Kidney epithelial cell (primary cell): Measurements from ENCODE around the gene CPB2. TPM values are rescaled to one million over a fixed set of nuclear protein-coding genes. Genes with fewer than 3 reads are reported as not detected.

ENCODE experiments used
- DNase-seq: peaks from one replicate; pipeline ENCODE4 v3.0.0-alpha.2; 2010; ENCODE audit warnings: low read depth
- H3K27me3 ChIP-seq: 2 replicates; pipeline ENCODE4 v1.6.0; 2011; ENCODE audit warnings: low read length; ENCODE audit not compliant: control insufficient read depth, insufficient read depth
- H3K36me3 ChIP-seq: 2 replicates; pipeline ENCODE4 v1.5.1; 2011; ENCODE audit warnings: low read length; ENCODE audit not compliant: control insufficient read depth, insufficient read depth
- H3K4me3 ChIP-seq: 2 replicates; pipeline ENCODE4 v1.5.1; 2011; ENCODE audit warnings: low read depth, mild to moderate bottlenecking, control low read depth, low read length
- CTCF ChIP-seq: IDR thresholded peaks from 2 replicates; pipeline ENCODE4 v1.5.1; 2011; ENCODE audit warnings: mild to moderate bottlenecking, moderate library complexity, low read length, control low read depth, inconsistent platforms; ENCODE audit not compliant: insufficient read depth, poor library complexity, severe bottlenecking
- total RNA-seq: library from RNA; depleted of rRNA; stranded (reverse); fragments of >200 nt; gene quantifications from 2 replicates; pipeline ENCODE4 v1.2.3, GENCODE V29; 2015

CPB2 gene
- total RNA-seq, 1 donor from 2014 or later = not detected

DNA sequence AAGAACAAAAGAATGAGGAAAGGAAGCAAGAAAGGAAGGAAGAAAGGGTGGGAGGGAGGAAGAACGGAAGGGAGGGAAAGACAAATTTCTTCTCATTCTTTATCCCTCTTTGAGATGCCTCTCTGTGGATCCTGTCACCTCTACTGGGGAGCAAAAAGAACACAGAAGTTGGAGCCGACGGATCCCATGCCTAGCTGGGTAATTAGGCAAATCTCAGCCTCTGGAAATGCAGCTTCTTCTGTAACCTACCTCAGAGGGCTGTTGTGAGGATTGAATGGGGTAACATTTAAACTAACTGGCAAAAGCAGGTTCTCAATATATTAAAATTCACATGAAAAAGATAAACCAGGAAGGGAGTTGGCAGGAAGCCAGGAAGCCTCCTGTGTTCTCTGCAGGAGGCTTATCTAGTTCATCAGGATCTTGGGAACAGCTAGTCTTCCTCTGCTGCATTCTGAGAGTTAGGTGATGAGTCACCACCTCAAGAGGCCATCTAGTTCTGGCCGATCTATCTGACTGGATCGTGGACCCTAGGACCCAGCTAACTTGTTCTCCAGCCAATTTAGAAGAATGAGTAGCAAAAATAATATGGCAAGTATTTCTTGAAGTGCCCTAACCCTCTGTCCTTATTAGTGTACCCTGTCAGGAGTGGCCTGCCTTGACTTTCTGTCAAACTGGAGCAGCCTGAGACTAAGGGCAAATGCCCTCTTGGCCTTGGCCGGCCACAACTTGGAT lies 15.2 kb upstream of the CPB2 start:
- peak; percentile 49 for DNase-seq
- TF ChIP-seq CTCF = no peak
- H3K4me3 ChIP-seq = no peak overlapping the region
- no peaks in the 10 kb centered on the region for H3K27me3 ChIP-seq
- H3K36me3 ChIP-seq = no peaks in the 10 kb centered on the region

DNA sequence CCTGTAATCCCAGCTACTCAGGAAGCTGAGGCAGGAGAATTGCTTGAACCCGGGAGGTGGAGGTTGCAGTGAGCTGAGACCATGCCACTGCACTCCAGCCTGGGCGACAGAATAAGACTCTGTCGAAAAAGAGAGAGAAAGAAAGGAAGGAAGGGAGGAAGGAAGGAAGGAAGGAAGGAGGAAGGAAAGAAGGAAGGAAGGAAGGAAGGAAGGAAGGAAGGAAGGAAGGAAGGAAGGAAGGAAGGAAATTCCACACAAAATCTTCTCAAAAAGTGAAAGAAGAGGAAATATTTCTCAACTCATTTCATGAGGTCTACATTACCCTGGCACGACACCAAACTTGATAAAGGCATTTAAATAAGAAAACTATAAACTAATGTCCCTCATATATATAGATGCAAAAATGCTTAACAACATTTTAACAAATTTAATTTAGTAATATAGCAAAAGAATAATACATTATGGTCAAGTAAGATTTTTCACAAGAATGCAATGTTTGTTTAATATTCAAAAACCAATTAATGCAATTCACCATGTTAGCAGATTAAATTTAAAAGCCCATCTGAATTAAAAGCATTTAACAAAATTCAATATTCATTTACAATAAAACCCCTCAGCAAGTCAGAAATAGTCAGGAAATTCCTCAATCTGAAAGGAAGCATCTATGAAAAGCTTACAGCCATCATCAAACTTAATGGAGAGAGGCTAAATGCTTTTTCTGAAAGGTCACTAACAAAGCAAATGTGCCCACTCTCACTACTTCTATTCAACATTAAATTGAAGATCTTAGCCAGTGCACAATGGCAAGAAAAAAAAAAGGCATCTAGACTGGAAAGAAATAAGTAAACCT lies 12.0 kb upstream of the CPB2 start:
- no peak for TF ChIP-seq CTCF
- no peaks in the 10 kb centered on the region for H3K27me3 ChIP-seq
- no peak overlapping the region for H3K4me3 ChIP-seq
- DNase-seq = no peak
- H3K36me3 ChIP-seq = no peaks in the 10 kb centered on the region

- no peaks in the 10 kb centered on the region for H3K27me3 ChIP-seq
- H3K4me3 ChIP-seq = no peak overlapping the region
- H3K36me3 ChIP-seq = no peaks in the 10 kb centered on the region
- DNase-seq = no peak
- TF ChIP-seq CTCF = no peak
Observed at GRCh38 chr13:46114613-46115012, 9.8 kb upstream of the CPB2 start.

DNA sequence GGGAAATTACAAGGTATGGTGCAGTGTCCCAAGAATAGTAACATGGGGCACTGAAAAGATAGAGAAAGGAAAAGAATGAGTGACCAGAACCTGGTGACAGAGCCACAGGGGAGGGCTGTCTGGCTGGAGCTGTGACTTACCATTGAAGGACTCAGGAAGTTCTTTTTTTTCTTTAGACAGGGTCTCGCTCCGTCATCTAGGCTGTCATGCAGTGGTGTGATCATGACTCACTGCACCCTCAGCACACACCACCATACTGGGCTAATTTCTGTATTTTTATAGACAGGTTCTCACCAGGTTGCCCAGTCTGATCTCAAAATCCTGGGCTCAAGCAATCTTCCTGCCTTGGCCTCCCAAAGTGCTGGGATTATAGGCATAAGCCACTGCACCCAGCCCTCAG lies 8.8 kb upstream of the CPB2 start:
- no peak for TF ChIP-seq CTCF
- Histone ChIP-seq H3K36me3 (no peaks in the 10 kb centered on the region), H3K4me3 (no peak overlapping the region), H3K27me3 (no peaks in the 10 kb centered on the region)
- peak; percentile 74 for DNase-seq

DNA sequence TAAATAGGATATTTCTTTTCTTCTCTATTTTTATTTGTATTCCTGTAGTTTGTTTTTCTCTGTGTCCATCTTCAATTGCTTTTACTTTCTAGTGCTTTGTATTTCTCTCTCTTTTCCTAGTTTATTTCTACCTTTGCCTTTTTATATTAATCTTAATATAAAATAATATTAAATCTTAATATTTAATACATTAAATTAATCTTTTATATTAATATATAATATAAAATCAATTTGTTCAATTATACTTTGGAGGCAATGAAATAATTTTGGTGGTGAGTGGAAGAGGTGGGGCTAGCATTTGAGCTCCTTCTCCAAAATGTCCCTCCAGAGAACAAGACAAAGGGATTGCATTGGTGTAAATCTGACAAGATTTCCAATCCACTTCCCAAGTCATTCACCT lies 6.3 kb upstream of the CPB2 start:
- TF ChIP-seq CTCF = no peak
- no peak overlapping the region for H3K4me3 ChIP-seq
- H3K27me3 ChIP-seq = no peaks in the 10 kb centered on the region
- no peak for DNase-seq
- H3K36me3 ChIP-seq = no peaks in the 10 kb centered on the region

DNA sequence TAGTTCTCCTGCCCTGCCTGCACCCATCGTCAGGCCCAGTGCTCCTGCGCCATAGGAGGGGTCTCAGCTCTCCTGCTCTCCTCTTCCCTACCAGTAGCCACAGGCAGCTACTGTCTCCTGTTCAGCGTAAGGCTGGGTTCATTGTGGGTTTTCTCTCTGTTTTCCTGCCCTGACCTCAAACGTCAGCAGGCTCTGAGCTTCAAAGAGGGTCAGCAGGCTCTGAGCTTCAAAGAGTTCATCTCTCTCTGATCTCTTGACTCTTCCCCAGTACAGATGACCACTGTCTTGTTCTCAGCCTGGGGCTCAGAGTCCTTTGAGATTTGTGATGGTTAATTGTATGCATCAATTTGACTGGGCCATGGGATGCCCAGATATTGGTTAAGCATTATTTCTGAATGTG lies 4.6 kb upstream of the CPB2 start:
- Histone ChIP-seq H3K4me3 (no peak overlapping the region), H3K27me3 (no peaks in the 10 kb centered on the region), H3K36me3 (no peaks in the 10 kb centered on the region)
- TF ChIP-seq CTCF = no peak
- no peak for DNase-seq
